ENCODE data around the gene REL.

- TF ChIP-seq ZNF8 (CRISPR knock-in tag; IDR thresholded peaks at IDR 0.05) (no peak), SNAI2 (CRISPR knock-in tag; IDR thresholded peaks at IDR 0.05) (no peak), PATZ1 (CRISPR knock-in tag; IDR thresholded peaks at IDR 0.05; ENCODE audit: borderline replicate concordance) (no peak), GLIS3 (CRISPR knock-in tag; IDR thresholded peaks at IDR 0.05) (no peak), ZNF565 (CRISPR knock-in tag; conservative IDR thresholded peaks at IDR 0.05; ENCODE audit: low read depth) (no peak), RARB (CRISPR knock-in tag; IDR thresholded peaks at IDR 0.05) (no peak), ARNTL (CRISPR knock-in tag; IDR thresholded peaks at IDR 0.05; ENCODE audit: borderline replicate concordance, low read depth) (no peak), TCF4 (CRISPR knock-in tag; IDR thresholded peaks at IDR 0.05; ENCODE audit: borderline replicate concordance) (no peak), ZNF70 (CRISPR knock-in tag; IDR thresholded peaks at IDR 0.05) (no peak), ZFP3 (CRISPR knock-in tag; IDR thresholded peaks at IDR 0.05) (no peak), CSRNP3 (CRISPR knock-in tag; IDR thresholded peaks at IDR 0.05) (no peak), TOX (CRISPR knock-in tag; IDR thresholded peaks at IDR 0.05; ENCODE audit: borderline replicate concordance) (no peak)
These were observed 66.8 kb downstream of the REL start for GRCh38 chr2:60948161-60948560.

Data from SK-N-SH treated with all-trans-retinoic acid at 6 μM for 48 hours (cell line).